ENCODE results near the gene MRC2.

GRCh38 chr17:62664336-62665120 is 37.1 kb downstream of the MRC2 start:
- TF ChIP-seq EZH2phosphoT487 (IDR thresholded peaks at IDR 0.05; ENCODE audit: insufficient read depth, low read depth) (no peak), EZH2 (IDR thresholded peaks at IDR 0.05; ENCODE audit: insufficient read depth, poor library complexity, severe bottlenecking) (no peak)

Data from GM23248 (cell line).